ENCODE measurements around the gene SETD2.

GRCh38 chr3:47133641-47134040, 30.3 kb downstream of the SETD2 start:
- TF ChIP-seq, protein P1, sequence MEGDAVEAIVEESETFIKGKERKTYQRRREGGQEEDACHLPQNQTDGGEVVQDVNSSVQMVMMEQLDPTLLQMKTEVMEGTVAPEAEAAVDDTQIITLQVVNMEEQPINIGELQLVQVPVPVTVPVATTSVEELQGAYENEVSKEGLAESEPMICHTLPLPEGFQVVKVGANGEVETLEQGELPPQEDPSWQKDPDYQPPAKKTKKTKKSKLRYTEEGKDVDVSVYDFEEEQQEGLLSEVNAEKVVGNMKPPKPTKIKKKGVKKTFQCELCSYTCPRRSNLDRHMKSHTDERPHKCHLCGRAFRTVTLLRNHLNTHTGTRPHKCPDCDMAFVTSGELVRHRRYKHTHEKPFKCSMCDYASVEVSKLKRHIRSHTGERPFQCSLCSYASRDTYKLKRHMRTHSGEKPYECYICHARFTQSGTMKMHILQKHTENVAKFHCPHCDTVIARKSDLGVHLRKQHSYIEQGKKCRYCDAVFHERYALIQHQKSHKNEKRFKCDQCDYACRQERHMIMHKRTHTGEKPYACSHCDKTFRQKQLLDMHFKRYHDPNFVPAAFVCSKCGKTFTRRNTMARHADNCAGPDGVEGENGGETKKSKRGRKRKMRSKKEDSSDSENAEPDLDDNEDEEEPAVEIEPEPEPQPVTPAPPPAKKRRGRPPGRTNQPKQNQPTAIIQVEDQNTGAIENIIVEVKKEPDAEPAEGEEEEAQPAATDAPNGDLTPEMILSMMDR (conservative IDR thresholded peaks at IDR 0.05 in 1 of 2, IDR thresholded peaks at IDR 0.05 in 1 of 2; ENCODE audit: low read depth in 1 of 2, low read length in 2 of 2): no peak
- TF ChIP-seq EZH2 (IDR thresholded peaks at IDR 0.05; ENCODE audit: low read length, missing control alignments): no peak

Data from fibroblast of lung (primary cell).